ENCODE data around the gene KCNJ16.

DNA sequence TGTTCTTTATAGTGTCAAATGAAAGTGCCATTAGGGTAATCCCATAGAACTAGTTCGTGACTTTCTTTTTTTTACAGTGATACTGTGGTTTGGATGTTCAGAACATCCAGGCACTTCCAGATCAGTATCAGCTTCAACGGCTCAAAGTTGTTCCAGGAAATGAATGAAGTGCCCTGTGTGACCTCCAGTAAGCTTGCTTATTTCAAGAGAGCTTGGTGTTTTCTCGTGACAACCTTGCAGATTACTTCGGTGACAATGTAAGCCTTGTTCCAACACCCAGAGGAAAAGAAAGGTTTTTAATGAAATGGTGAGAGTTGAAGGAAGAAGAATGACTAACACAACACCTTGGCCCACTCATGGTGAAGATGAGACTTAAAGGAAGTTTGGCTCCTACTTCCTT, 16.0 kb upstream of the KCNJ16 start:
- TF ChIP-seq, protein P1, sequence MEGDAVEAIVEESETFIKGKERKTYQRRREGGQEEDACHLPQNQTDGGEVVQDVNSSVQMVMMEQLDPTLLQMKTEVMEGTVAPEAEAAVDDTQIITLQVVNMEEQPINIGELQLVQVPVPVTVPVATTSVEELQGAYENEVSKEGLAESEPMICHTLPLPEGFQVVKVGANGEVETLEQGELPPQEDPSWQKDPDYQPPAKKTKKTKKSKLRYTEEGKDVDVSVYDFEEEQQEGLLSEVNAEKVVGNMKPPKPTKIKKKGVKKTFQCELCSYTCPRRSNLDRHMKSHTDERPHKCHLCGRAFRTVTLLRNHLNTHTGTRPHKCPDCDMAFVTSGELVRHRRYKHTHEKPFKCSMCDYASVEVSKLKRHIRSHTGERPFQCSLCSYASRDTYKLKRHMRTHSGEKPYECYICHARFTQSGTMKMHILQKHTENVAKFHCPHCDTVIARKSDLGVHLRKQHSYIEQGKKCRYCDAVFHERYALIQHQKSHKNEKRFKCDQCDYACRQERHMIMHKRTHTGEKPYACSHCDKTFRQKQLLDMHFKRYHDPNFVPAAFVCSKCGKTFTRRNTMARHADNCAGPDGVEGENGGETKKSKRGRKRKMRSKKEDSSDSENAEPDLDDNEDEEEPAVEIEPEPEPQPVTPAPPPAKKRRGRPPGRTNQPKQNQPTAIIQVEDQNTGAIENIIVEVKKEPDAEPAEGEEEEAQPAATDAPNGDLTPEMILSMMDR (IDR thresholded peaks at IDR 0.05) = no peak
- TF ChIP-seq ZFX (IDR thresholded peaks at IDR 0.05; ENCODE audit: borderline replicate concordance) = no peak

Data from 22Rv1 (cell line).